Right renal pelvis (tissue), 4 donors: ENCODE data around the gene HOXD9. TPM values are rescaled to one million over a fixed set of nuclear protein-coding genes. Genes with fewer than 3 reads are reported as not detected.

Source experiments
- DNase-seq, 4 donors: peaks; one replicate each; pipeline ENCODE4 v3.0.0-alpha.2; 2013; ENCODE audit warnings: low read depth in 4 of 4, low spot score in 3 of 4, missing footprints in 1 of 4
- polyA plus RNA-seq, 4 donors: library from polyadenylated mRNA; unstranded; fragments of 120-200 nt; gene quantifications; one replicate each; pipeline ENCODE4 v1.2.1, GENCODE V29; 2013; ENCODE audit not compliant: insufficient read length in 4 of 4

HOXD9 gene
- polyA plus RNA-seq, 4 donors, result 70.9 to 86.4 (median 74.0) TPM

GRCh38 chr2:176085120-176085788 is 37.3 kb upstream of the HOXD9 start:
- DNase-seq, result no peak

GRCh38 chr2:176085861-176086771 is 36.4 kb upstream of the HOXD9 start:
- DNase-seq, result no peak

DNA sequence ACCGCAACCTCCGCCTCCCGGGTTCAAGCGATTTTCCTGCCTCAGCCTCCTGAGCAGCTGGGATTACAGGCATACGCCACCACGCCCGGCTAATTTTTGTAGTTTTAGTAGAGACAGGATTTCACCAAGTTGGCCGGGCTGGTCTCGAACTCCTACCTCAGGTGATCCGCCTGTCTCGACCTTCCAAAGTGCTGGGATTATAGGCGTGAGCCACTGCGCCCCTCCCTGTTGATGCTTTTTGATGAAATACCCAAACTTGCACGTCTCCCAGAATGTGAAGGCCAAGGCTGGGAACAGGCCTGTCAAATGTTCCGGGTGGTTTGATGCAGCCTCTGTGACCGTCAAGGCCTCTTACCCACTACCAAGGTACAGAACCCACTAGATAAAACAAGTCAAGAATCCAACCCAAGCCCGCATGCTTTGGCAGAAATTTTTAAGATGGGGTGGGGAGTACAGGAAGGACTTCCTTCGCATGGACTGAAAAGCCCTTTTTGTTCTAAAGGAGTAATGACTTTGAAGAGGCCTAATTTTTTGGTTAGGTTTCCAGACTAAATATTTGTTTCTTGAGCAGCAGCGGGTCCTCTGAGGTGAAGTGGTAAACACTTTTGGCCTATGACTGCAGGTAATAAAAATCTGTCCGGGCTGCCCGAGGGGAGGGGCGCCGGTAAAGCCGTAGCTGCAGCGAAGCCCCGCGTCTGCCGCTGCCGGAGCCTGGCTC is 35.0 kb upstream of the HOXD9 start:
- no peak for DNase-seq

DNA sequence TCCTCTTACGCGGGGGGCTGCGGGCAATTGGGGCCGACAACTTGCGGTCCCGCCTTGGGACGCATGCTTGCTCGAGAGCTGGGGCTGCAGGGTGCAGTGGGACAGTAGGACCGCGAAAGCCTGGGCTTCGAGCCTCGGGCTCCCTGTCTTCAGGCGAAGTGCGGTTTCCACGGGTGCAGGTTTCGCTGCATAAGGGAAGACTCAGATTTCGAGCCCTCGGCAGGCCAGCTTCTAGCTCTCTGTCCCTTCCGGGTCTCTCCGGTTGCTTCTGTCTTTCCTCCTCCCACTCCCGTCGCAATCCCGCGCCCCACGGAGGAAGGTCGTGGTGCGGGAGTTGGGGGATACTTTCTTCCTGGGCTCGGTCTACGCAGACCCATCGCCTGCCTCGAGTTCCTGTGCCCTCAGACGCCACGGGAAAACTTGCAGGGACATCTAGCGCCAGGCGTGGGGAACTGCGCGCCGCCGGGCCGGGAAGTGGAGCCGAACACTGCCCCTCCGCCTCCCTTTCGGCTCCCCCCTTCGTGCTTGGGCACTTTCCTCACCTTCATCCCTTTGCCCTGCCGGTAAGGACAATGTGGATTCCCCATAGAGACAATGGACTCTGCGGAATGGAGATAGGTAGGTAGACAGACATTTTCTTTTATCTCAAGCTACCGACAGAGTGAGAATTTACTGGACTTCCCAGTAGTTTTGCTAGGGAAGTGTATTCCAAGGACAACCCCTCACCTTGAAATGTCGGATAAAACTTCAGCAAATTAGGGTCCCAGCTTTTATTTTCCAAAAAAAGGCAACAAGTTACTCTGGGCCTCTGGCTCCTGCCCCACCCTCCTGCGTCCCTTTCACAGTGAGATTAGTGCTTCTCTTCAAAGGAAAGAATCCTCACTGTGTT is 34.2 kb upstream of the HOXD9 start:
- DNase-seq, result no peak

GRCh38 chr2:176088937-176089842 is 33.3 kb upstream of the HOXD9 start:
- DNase-seq, result no peak

DNA sequence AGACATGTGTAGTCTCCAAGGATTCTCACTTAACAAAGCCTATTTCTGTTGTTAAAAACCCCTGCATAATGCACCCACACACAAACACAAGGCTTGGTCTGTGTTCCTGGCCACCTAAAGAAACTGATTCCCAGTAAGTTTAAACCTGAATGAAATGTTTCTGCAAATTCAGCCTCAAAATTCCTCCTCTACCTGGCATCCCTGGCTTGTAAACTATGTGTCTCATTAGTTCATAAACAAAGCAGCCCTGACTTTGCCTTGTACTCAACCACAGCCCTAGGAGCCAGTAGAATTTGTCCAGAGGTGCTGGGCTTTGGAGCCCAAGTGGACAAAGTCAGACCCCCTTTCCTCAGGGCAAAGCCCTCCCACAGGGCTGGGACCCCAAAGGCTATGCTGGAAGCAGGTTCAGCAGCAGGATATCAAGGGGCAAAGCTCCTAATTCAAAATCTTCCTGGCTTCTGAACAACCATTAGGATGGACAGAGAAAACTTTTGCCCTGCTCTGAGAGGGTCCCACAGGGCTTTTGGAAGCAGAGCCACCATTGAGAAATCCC is 32.6 kb upstream of the HOXD9 start:
- DNase-seq, result no peak

- no peak for DNase-seq
Observed at GRCh38 chr2:176090862-176091261, 31.7 kb upstream of the HOXD9 start.

- no peak for DNase-seq
Observed at GRCh38 chr2:176091329-176092258, 30.9 kb upstream of the HOXD9 start.

GRCh38 chr2:176092270-176093144 is 30.0 kb upstream of the HOXD9 start, which contains the start of gene HOXD13:
Gene HOXD13 (plus strand): TSS chr2:176092721. CDS start chr2:176092891, 170 bp downstream.
- no peak for DNase-seq

DNA sequence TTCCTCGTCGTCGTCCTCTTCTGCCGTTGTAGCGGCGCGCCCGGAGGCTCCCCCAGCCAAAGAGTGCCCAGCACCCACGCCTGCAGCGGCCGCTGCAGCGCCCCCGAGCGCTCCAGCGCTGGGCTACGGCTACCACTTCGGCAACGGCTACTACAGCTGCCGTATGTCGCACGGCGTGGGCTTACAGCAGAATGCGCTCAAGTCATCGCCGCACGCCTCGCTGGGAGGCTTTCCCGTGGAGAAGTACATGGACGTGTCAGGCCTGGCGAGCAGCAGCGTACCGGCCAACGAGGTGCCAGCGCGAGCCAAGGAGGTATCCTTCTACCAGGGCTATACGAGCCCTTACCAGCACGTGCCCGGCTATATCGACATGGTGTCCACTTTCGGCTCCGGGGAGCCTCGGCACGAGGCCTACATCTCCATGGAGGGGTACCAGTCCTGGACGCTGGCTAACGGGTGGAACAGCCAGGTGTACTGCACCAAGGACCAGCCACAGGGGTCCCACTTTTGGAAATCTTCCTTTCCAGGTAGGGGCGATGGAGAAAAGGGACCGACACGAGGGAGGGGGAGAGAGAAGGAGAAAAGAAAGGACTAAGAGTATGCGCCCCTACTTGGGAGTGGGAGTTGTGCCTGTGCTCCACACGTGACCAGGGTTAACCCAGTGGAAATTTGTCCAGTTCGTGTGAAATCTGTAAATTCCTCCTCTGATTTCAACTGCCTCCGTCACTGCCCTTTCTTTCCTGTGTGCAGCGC is 29.2 kb upstream of the HOXD9 start:
- DNase-seq, result no peak

GRCh38 chr2:176093898-176094249 is 28.6 kb upstream of the HOXD9 start:
- no peak for DNase-seq

DNA sequence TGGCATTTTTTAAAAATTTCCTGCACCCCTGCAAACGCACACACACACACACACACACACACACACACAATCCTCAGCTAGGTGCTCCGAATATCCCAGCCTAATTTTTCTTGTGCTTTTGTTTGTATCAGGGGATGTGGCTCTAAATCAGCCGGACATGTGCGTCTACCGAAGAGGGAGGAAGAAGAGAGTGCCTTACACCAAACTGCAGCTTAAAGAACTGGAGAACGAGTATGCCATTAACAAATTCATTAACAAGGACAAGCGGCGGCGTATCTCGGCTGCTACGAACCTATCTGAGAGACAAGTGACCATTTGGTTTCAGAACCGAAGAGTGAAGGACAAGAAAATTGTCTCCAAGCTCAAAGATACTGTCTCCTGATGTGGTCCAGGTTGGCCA is 28.2 kb upstream of the HOXD9 start:
- DNase-seq, result no peak

DNA sequence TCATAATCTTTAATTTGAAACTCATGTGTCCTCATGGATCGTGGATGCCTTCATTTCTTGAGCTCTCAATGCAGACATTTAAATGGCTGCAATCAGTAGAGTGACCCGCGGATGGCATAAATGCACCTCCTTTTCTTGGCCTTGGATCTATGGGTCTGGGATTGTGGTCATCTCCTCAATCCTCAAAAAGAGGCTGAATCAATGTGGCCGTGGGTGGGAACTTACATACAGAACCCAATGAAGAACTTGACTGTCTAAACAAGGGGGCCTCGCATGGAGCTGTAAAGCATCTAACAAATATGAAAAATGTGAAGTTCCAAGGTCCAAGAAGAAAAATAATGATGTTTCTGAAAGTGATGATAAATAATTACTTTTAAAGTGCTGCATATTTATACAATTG is 27.1 kb upstream of the HOXD9 start:
- DNase-seq, result no peak

DNA sequence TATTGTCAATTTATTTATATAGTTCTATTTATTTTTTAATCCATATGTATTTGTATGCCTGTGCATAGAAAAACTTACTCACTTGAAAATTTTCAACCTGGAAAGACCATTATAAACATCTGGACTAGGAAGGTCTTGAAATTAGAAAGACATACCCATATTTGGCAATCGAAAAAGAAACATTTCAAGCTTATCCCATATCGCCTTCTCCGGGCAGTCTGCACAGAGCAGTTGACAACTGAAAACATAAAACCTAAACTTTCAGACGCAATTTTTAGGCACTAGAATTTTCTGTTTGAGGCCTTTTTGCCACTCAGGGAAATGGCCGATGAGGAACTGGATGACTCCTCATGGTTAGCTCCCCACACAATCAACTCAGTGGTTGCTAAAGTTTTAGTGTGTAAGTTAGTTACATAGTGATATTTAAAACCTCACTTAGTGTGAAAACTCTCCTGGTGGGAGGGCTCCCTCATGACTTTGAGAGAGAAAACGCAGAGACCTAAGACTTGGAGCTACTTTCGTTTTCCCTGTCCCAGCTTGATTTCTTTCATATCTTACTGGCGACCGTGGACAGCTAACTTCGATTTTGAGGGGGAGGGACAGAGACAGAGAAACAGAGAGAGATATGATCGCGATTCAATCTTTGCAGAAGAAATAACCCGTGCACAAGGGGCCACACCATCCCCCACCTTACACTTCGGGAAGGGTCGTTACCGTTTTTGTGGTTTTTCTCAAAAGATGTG is 26.1 kb upstream of the HOXD9 start:
- DNase-seq, result no peak

DNA sequence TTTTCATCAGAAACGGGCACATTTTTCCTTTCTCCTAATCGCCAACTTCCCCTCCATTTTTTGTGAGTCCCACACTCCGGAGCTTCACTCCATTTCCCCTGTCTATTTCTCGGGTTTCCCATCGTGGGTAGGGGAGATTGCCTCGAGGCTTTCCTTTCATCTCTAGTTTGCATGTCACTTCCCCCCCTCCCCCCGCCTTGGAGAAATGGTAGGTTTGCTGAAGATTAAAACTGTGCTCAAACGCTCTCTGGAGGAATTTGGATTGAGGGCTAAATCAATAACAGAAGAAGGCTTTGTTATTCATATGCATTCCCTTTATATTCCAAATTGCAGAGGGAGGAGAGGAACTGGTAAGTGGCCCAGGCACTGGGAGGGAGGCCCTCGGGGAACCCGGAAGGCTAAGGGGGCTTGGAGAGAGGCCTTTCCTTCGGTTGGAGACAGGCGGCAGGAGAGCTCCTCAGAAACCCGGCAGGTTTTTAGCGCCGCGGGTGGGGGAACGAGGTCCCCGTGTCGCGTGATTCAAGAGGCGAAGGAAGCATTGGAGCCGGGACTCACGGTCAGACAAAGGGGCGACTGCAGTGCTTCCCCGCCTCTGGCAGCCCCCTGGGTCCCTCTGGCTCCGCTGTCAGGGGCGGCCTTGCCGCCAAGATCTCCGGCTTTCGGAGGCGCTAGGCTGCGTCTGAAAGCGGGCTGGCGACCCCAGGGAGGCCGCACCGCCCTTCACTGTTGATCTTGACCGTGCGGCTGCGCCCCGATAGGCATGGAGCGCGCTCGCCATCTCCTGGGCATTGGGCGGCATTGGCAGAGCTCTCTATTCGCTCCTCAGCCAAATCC is 25.3 kb upstream of the HOXD9 start:
- no peak for DNase-seq
